GM23338 (cell line): ENCODE results near the gene NOXA1. TPM values are rescaled to one million over a fixed set of nuclear protein-coding genes. Genes with fewer than 3 reads are reported as not detected.

ENCODE experiments used
- ATAC-seq: fragments of 200-7000 bp; cut with Tn5 transposase; 3 replicates; pipeline ENCODE4 v1.9.1; 2020
- DNase-seq: peaks from one replicate; pipeline ENCODE4 v3.0.0-alpha.2; 2015; ENCODE audit warnings: low spot score
- H2AFZ ChIP-seq: fragments of 200-600 bp; sonication (generic); 2 replicates; pipeline ENCODE4 v1.8.0; 2016; ENCODE audit warnings: antibody characterized with exemption, mild to moderate bottlenecking, moderate library complexity
- H3F3A ChIP-seq: fragments of 200-600 bp; sonication (generic); replicated peaks from 2 replicates; pipeline ENCODE4 v1.8.0; 2017; ENCODE audit warnings: antibody characterized with exemption, mixed run types, low read depth
- H3K27ac ChIP-seq: fragments of 200-600 bp; sonication (generic); 2 replicates; pipeline ENCODE4 v1.6.1; 2016; ENCODE audit warnings: low read depth
- H3K27me3 ChIP-seq: fragments of 200-600 bp; sonication (generic); 2 replicates; pipeline ENCODE4 v1.8.0; 2016; ENCODE audit warnings: mild to moderate bottlenecking, mixed run types, moderate library complexity; ENCODE audit not compliant: insufficient read depth
- H3K36me3 ChIP-seq: fragments of 200-600 bp; sonication (generic); 2 replicates; pipeline ENCODE4 v1.8.0; 2016; ENCODE audit warnings: mild to moderate bottlenecking; ENCODE audit not compliant: insufficient read depth
- H3K4me1 ChIP-seq: fragments of 200-600 bp; sonication (generic); 2 replicates; pipeline ENCODE4 v1.8.0; 2016; ENCODE audit warnings: mild to moderate bottlenecking, moderate library complexity; ENCODE audit not compliant: insufficient read depth
- H3K4me2 ChIP-seq: fragments of 200-600 bp; sonication (generic); 2 replicates; pipeline ENCODE4 v1.7.1; 2017; ENCODE audit warnings: mixed run types
- H3K4me3 ChIP-seq: fragments of 200-600 bp; sonication (generic); 2 replicates; pipeline ENCODE4 v1.6.1; 2016; ENCODE audit warnings: mixed run types
- H3K79me2 ChIP-seq: fragments of 200-600 bp; sonication (generic); replicated peaks from 2 replicates; pipeline ENCODE4 v1.8.0; 2017; ENCODE audit warnings: mild to moderate bottlenecking; ENCODE audit not compliant: insufficient read depth
- H3K9me2 ChIP-seq: fragments of 200-600 bp; sonication (generic); 2 replicates; pipeline ENCODE4 v1.8.0; 2017; ENCODE audit not compliant: insufficient read depth
- H4K20me1 ChIP-seq: fragments of 200-600 bp; sonication (generic); replicated peaks from 2 replicates; pipeline ENCODE4 v1.8.0; 2017; ENCODE audit warnings: mild to moderate bottlenecking; ENCODE audit not compliant: insufficient read depth
- H3K27ac Mint-ChIP-seq: 2 replicates; pipeline ENCODE4 v1.8.0; 2020; ENCODE audit warnings: inconsistent platforms, mild to moderate bottlenecking, moderate library complexity, mixed read lengths
- H3K27me3 Mint-ChIP-seq: 3 replicates; pipeline ENCODE4 v1.8.0; 2022; ENCODE audit warnings: low read depth, mild to moderate bottlenecking, moderate library complexity, mixed read lengths, inconsistent platforms; ENCODE audit not compliant: insufficient read depth, poor library complexity
- H3K36me3 Mint-ChIP-seq: 3 replicates; pipeline ENCODE4 v1.8.0; 2021; ENCODE audit warnings: low read depth, mild to moderate bottlenecking, inconsistent platforms, moderate library complexity, mixed read lengths
- H3K4me1 Mint-ChIP-seq: 3 replicates; pipeline ENCODE4 v1.8.0; 2020; ENCODE audit warnings: mild to moderate bottlenecking, inconsistent platforms, mixed read lengths
- H3K4me3 Mint-ChIP-seq: 3 replicates; pipeline ENCODE4 v1.8.0; 2021; ENCODE audit warnings: moderate library complexity, mild to moderate bottlenecking, inconsistent platforms, mixed read lengths
- H3K9me3 Mint-ChIP-seq: 3 replicates; pipeline ENCODE4 v1.8.0; 2020; ENCODE audit warnings: moderate library complexity, mild to moderate bottlenecking, inconsistent platforms, mixed read lengths
- CREB1 ChIP-seq: fragments of 250-450 bp; sonication (Bioruptor Pico); IDR thresholded peaks from 2 replicates; pipeline ENCODE4 v1.5.0; 2020; ENCODE audit warnings: low read depth, mild to moderate bottlenecking, moderate library complexity
- CTCF ChIP-seq, 2 experiments: fragments of 200-600 bp in 1 of 2; sonication (generic) in 1 of 2; conservative IDR thresholded peaks; 2 replicates each; pipeline versions ENCODE4 v1.5.1 to v1.6.1; 2016 to 2017; ENCODE audit warnings: antibody characterized with exemption in 2 of 2, low read depth in 2 of 2, mild to moderate bottlenecking in 2 of 2, moderate library complexity in 1 of 2
- ETS1 ChIP-seq: IDR thresholded peaks from 2 replicates; pipeline ENCODE4 v1.6.1; 2016; ENCODE audit warnings: antibody characterized with exemption
- EZH2 ChIP-seq: fragments of 200-600 bp; sonication (generic); IDR thresholded peaks from one replicate; pipeline ENCODE4 v1.8.0; 2017; ENCODE audit warnings: antibody characterized with exemption, mild to moderate bottlenecking, low read depth; ENCODE audit not compliant: unreplicated experiment
- EZH2phosphoT487 ChIP-seq: fragments of 200-600 bp; sonication (generic); IDR thresholded peaks from one replicate; pipeline ENCODE4 v1.8.1; 2018; ENCODE audit warnings: antibody characterized with exemption; ENCODE audit not compliant: unreplicated experiment
- JUNB ChIP-seq: IDR thresholded peaks from one replicate; pipeline ENCODE4 v1.6.1; 2016; ENCODE audit warnings: antibody characterized with exemption; ENCODE audit not compliant: unreplicated experiment
- NANOG ChIP-seq: IDR thresholded peaks from 2 replicates; pipeline ENCODE4 v1.6.1; 2016; ENCODE audit warnings: antibody characterized with exemption, borderline replicate concordance
- POLR2AphosphoS5 ChIP-seq: IDR thresholded peaks from 2 replicates; pipeline ENCODE4 v1.6.1; 2016; ENCODE audit warnings: antibody characterized with exemption, low read depth
- REST ChIP-seq: IDR thresholded peaks from one replicate; pipeline ENCODE4 v1.6.1; 2018; ENCODE audit warnings: antibody characterized with exemption; ENCODE audit not compliant: unreplicated experiment
- STAT1 ChIP-seq: IDR thresholded peaks from one replicate; pipeline ENCODE4 v1.6.1; 2016; ENCODE audit warnings: antibody characterized with exemption; ENCODE audit not compliant: unreplicated experiment
- ZNF114 ChIP-seq: fragments of 250-450 bp; sonication (Bioruptor Pico); IDR thresholded peaks from 2 replicates; pipeline ENCODE4 v1.5.0; 2020; ENCODE audit warnings: mild to moderate bottlenecking, moderate library complexity
- ZNF331 ChIP-seq: fragments of 250-450 bp; sonication (Bioruptor Pico); IDR thresholded peaks from 2 replicates; pipeline ENCODE4 v1.5.0; 2020; ENCODE audit warnings: low read depth, mild to moderate bottlenecking, moderate library complexity
- ZNF462 ChIP-seq: fragments of 250-450 bp; sonication (Bioruptor Pico); IDR thresholded peaks from 2 replicates; pipeline ENCODE4 v1.5.0; 2020; ENCODE audit warnings: mild to moderate bottlenecking, moderate library complexity
- polyA plus RNA-seq: library from polyadenylated mRNA; unstranded; fragments of >200 nt; fragmentation: Nextera tagmentation; extraction: Ambion mirVana; gene quantifications from 2 replicates; pipeline ENCODE4 v1.2.1, GENCODE V29; 2016
- total RNA-seq: library from RNA; depleted of rRNA; stranded (reverse); fragments of >200 nt; shearing (Covaris generic); gene quantifications from 2 replicates; pipeline ENCODE4 v1.2.3, GENCODE V29; 2014

Gene NOXA1
- total and polyA plus RNA-seq, 2 experiments from 2014 or later: 0.59 to 0.68 TPM

GRCh38 chr9:137379761-137380161 lies 43.4 kb upstream of the NOXA1 start:
- H3K9me2 ChIP-seq: no peaks in the 10 kb centered on the region
- no peak overlapping the region for H3K27ac ChIP-seq
- no peak overlapping the region for H3K4me3 Mint-ChIP-seq
- H3K9me3 Mint-ChIP-seq: peaks cover 15% of the 10 kb centered on the region
- no peaks in the 10 kb centered on the region for H3K4me1 ChIP-seq
- H3K36me3 Mint-ChIP-seq: peaks cover 9% of the 10 kb centered on the region; the same call in 2 of the 3 replicates
- peaks cover 2% of the 10 kb centered on the region; the same call in 2 of the 3 replicates for H3K4me1 Mint-ChIP-seq
- H3K27me3 Mint-ChIP-seq: peaks cover 12% of the 10 kb centered on the region
- no peak for TF ChIP-seq ETS1
- no peak for TF ChIP-seq STAT1
- TF ChIP-seq CTCF (conservative IDR thresholded peaks at IDR 0.05; ENCODE audit: low read depth in 2 of 2): no peak
- TF ChIP-seq REST: no peak
- no peak for TF ChIP-seq ZNF114 (CRISPR knock-in tag)
- no peak for TF ChIP-seq POLR2AphosphoS5
- no peak for TF ChIP-seq EZH2
- no peak for TF ChIP-seq CREB1 (CRISPR knock-in tag)
- no peak for TF ChIP-seq NANOG
- TF ChIP-seq ZNF331 (CRISPR knock-in tag): no peak
- TF ChIP-seq ZNF462 (CRISPR knock-in tag): no peak
- TF ChIP-seq EZH2phosphoT487: no peak
- TF ChIP-seq JUNB: no peak
- no peaks in the 10 kb centered on the region for H3F3A ChIP-seq
- DNase-seq (no peak), ATAC-seq (no peak)
- no peak overlapping the region for H3K4me2 ChIP-seq
- H3K36me3 ChIP-seq: no peaks in the 10 kb centered on the region
- H3K27me3 ChIP-seq: peaks cover 4% of the 10 kb centered on the region
- no peaks in the 10 kb centered on the region for H4K20me1 ChIP-seq
- no peaks in the 10 kb centered on the region for H3K79me2 ChIP-seq
- H3K27ac Mint-ChIP-seq: no peak overlapping the region
- H2AFZ ChIP-seq: no peak overlapping the region
- no peak overlapping the region for H3K4me3 ChIP-seq
